Cortex of kidney (tissue), 1 donor: Measurements from ENCODE around the gene FAM53B.

Experiments
- DNase-seq: peaks from one replicate; lab custom pipeline; 2025; lab: John Stamatoyannopoulos, UW

The FAM53B gene

GRCh38 chr10:124742413-124743190 lies 1.6 kb downstream of the FAM53B start:
- no peak for DNase-seq

- DNase-seq = no peak
Observed at GRCh38 chr10:124741922-124742412, 2.2 kb downstream of the FAM53B start.

- DNase-seq = no peak
Observed at GRCh38 chr10:124741281-124741921, 2.8 kb downstream of the FAM53B start.

GRCh38 chr10:124740369-124741280 lies 3.6 kb downstream of the FAM53B start:
- no peak for DNase-seq

GRCh38 chr10:124739986-124740368 lies 4.2 kb downstream of the FAM53B start:
- DNase-seq = no peak

GRCh38 chr10:124739119-124739921 lies 4.9 kb downstream of the FAM53B start:
- DNase-seq = no peak

GRCh38 chr10:124738441-124738840 lies 5.7 kb downstream of the FAM53B start:
- no peak for DNase-seq

- no peak for DNase-seq
Observed at GRCh38 chr10:124737708-124738107, 6.5 kb downstream of the FAM53B start.

GRCh38 chr10:124737221-124737620 lies 7.0 kb downstream of the FAM53B start:
- DNase-seq = no peak

GRCh38 chr10:124736491-124737136 lies 7.6 kb downstream of the FAM53B start:
- no peak for DNase-seq

GRCh38 chr10:124735491-124736286 lies 8.5 kb downstream of the FAM53B start:
- no peak for DNase-seq

GRCh38 chr10:124734311-124735166 lies 9.6 kb downstream of the FAM53B start:
- DNase-seq = no peak

GRCh38 chr10:124733571-124734245 lies 10.5 kb downstream of the FAM53B start:
- DNase-seq = no peak

GRCh38 chr10:124732931-124733570 lies 11.1 kb downstream of the FAM53B start:
- no peak for DNase-seq

GRCh38 chr10:124731551-124731950 lies 12.6 kb downstream of the FAM53B start:
- DNase-seq = no peak

- DNase-seq = no peak
Observed at GRCh38 chr10:124730790-124731189, 13.4 kb downstream of the FAM53B start.

- no peak for DNase-seq
Observed at GRCh38 chr10:124728830-124729661, 15.1 kb downstream of the FAM53B start.
